IgD-negative memory B cell (primary cell): ENCODE data around the gene SYCE3. TPM values are rescaled to one million over a fixed set of nuclear protein-coding genes. Genes with fewer than 3 reads are reported as not detected.
A peak's percentile ranks its signal among the peaks of the same experiment; 100 is the strongest.

Experiments
- H3K27ac Mint-ChIP-seq, 3 donors: one replicate each; pipeline ENCODE4 v1.8.0; 2020 to 2022; ENCODE audit warnings: mild to moderate bottlenecking in 3 of 3, mixed read lengths in 3 of 3, moderate library complexity in 1 of 3
- H3K27me3 Mint-ChIP-seq: one replicate; pipeline ENCODE4 v1.8.0; 2021; ENCODE audit warnings: mixed read lengths
- H3K36me3 Mint-ChIP-seq: one replicate; pipeline ENCODE4 v1.8.0; 2020; ENCODE audit warnings: mild to moderate bottlenecking, mixed read lengths
- H3K4me1 Mint-ChIP-seq, 3 donors: one replicate each; pipeline ENCODE4 v1.8.0; 2020 to 2022; ENCODE audit warnings: mixed read lengths in 3 of 3, mild to moderate bottlenecking in 1 of 3
- H3K4me3 Mint-ChIP-seq, 4 donors: one replicate each; pipeline ENCODE4 v1.8.0; 2020 to 2022; ENCODE audit warnings: mild to moderate bottlenecking in 4 of 4, mixed read lengths in 4 of 4, moderate library complexity in 3 of 4
- H3K9me3 Mint-ChIP-seq, 3 donors: one replicate each; pipeline ENCODE4 v1.8.0; 2020 to 2021; ENCODE audit warnings: mixed read lengths in 3 of 3, mild to moderate bottlenecking in 1 of 3
- polyA plus RNA-seq: library from polyadenylated mRNA; unstranded; fragments of 300-500 nt; fragmentation: Illumina TruSeq; gene quantifications from one replicate; pipeline ENCODE4 v1.2.3, GENCODE V29; 2021

Gene SYCE3
- polyA plus RNA-seq, 1 donor from 2014 or later = not detected

GRCh38 chr22:50604256-50605001, 41.7 kb upstream of the SYCE3 start:
- Mint-ChIP-seq H3K27me3 (peaks cover 52% of the 10 kb centered on the region), H3K27ac (no peak overlapping the region), H3K9me3 (no peaks in the 10 kb centered on the region), H3K36me3 (no peaks in the 10 kb centered on the region), H3K4me1 (peaks cover 4 to 10% (median 7%) of the 10 kb centered on the region in 3 donors), H3K4me3 (no peak overlapping the region)

GRCh38 chr22:50603511-50604255, 41.0 kb upstream of the SYCE3 start:
- no peaks in the 10 kb centered on the region for H3K36me3 Mint-ChIP-seq
- H3K27ac Mint-ChIP-seq = no peak overlapping the region
- no peak overlapping the region for H3K4me3 Mint-ChIP-seq
- H3K27me3 Mint-ChIP-seq = peaks cover 48% of the 10 kb centered on the region
- peaks cover 4 to 10% (median 7%) of the 10 kb centered on the region in 3 donors for H3K4me1 Mint-ChIP-seq
- no peaks in the 10 kb centered on the region for H3K9me3 Mint-ChIP-seq

- peak overlapping the region in 3 of 4 donors; percentile 41 to 88 (median 82) for H3K4me3 Mint-ChIP-seq
- H3K9me3 Mint-ChIP-seq = no peaks in the 10 kb centered on the region
- H3K27ac Mint-ChIP-seq = peak overlapping the region in 1 of 3 donors; percentile 32
- peaks cover 41% of the 10 kb centered on the region for H3K27me3 Mint-ChIP-seq
- no peaks in the 10 kb centered on the region for H3K36me3 Mint-ChIP-seq
- peaks cover 2 to 10% (median 7%) of the 10 kb centered on the region in 3 donors for H3K4me1 Mint-ChIP-seq
Observed at GRCh38 chr22:50602338-50602700, 39.6 kb upstream of the SYCE3 start.

- H3K27me3 Mint-ChIP-seq = peaks cover 39% of the 10 kb centered on the region
- H3K4me1 Mint-ChIP-seq = peaks cover 2 to 10% (median 7%) of the 10 kb centered on the region in 3 donors
- H3K4me3 Mint-ChIP-seq = peak overlapping the region; percentile 41 to 88 (median 74)
- no peaks in the 10 kb centered on the region for H3K9me3 Mint-ChIP-seq
- H3K27ac Mint-ChIP-seq = peak overlapping the region in 1 of 3 donors; percentile 64
- peaks cover under 1% of the 10 kb centered on the region for H3K36me3 Mint-ChIP-seq
Observed at GRCh38 chr22:50601669-50602337, 39.1 kb upstream of the SYCE3 start.

GRCh38 chr22:50600967-50601668, 38.4 kb upstream of the SYCE3 start:
- peaks cover 3% of the 10 kb centered on the region for H3K36me3 Mint-ChIP-seq
- H3K4me3 Mint-ChIP-seq = peak overlapping the region; percentile 41 to 88 (median 74)
- H3K27me3 Mint-ChIP-seq = peaks cover 34% of the 10 kb centered on the region
- no peaks in the 10 kb centered on the region for H3K9me3 Mint-ChIP-seq
- peaks cover 2 to 10% (median 7%) of the 10 kb centered on the region in 3 donors for H3K4me1 Mint-ChIP-seq
- H3K27ac Mint-ChIP-seq = peak overlapping the region in 1 of 3 donors; percentile 64

GRCh38 chr22:50600538-50600937, 37.8 kb upstream of the SYCE3 start, which contains the start of gene MAPK8IP2:
Gene MAPK8IP2 (plus strand): TSS chr22:50600793. CDS start chr22:50600819, 26 bp downstream.
- Mint-ChIP-seq H3K9me3 (no peaks in the 10 kb centered on the region), H3K4me1 (peaks cover 2 to 10% (median 7%) of the 10 kb centered on the region in 3 donors), H3K27me3 (peaks cover 31% of the 10 kb centered on the region), H3K27ac (peak within 1 kb of the TSS in 2 of 3 donors; percentile 39 to 64), H3K4me3 (peak within 1 kb of the TSS; percentile 65 to 88 (median 83)), H3K36me3 (peaks cover 3% of the 10 kb centered on the region)

DNA sequence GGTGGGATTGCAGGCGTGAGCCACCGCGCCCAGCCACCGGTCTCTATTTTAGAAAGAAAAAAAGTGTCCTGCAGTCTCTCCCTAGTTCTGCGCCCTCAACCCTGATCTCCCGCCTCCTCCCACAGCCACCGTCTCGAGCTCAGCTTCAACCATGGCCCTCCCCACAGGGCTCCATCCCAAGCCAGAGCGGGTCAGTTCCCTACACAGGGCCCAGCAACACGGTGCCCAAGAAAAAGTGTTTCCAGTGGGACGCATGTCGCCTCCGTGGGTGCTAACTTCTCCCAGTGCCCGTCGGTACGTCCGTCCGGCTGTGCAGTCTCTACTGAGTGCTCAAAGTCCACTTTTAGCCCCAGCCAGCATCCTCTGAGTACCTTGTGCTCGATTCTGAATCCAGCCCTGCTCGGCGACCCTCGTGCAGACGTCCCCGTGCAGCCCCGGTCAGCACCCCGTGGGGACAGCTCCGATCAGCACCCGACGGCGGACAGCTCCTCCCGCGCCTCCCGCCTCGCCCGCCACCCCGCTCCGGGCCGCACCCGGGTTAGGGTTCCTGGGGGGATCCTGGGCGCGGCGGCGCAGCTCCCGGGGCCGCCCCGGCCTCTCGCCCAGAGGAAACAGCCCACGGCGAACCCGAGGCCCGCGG, 37.2 kb upstream of the SYCE3 start:
- H3K36me3 Mint-ChIP-seq = peaks cover 3% of the 10 kb centered on the region
- H3K4me1 Mint-ChIP-seq = peaks cover 2 to 10% (median 7%) of the 10 kb centered on the region in 3 donors
- peaks cover 27% of the 10 kb centered on the region for H3K27me3 Mint-ChIP-seq
- H3K4me3 Mint-ChIP-seq = peak overlapping the region; percentile 29 to 84 (median 71)
- H3K9me3 Mint-ChIP-seq = no peaks in the 10 kb centered on the region
- H3K27ac Mint-ChIP-seq = peak overlapping the region in 1 of 3 donors; percentile 39

DNA sequence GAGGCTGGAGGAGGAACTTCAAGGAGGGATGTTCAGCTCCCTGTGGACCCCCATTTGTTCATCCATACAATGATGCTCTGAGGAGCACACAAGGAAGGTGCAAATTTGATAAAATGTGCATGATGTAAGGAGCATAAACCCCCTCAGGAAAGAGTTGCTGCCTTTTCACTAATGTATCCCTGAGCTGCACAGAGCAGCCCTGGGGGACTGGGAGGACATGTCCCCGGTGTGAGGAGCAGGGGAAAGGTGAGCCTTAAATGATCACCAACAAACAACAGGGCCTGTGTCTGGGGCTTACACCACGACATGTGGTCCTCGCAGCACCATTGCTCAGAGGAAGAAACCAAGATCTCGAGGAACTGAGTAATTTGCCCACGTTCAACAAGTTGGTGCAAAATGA, 34.4 kb upstream of the SYCE3 start:
- H3K27me3 Mint-ChIP-seq = peaks cover 14% of the 10 kb centered on the region
- peaks cover 3% of the 10 kb centered on the region for H3K36me3 Mint-ChIP-seq
- H3K4me3 Mint-ChIP-seq = peak overlapping the region in 2 of 4 donors; percentile 32 to 35
- no peaks in the 10 kb centered on the region for H3K9me3 Mint-ChIP-seq
- H3K4me1 Mint-ChIP-seq = peaks cover 2 to 6% (median 5%) of the 10 kb centered on the region in 3 donors
- H3K27ac Mint-ChIP-seq = peak overlapping the region in 1 of 3 donors; percentile 54

DNA sequence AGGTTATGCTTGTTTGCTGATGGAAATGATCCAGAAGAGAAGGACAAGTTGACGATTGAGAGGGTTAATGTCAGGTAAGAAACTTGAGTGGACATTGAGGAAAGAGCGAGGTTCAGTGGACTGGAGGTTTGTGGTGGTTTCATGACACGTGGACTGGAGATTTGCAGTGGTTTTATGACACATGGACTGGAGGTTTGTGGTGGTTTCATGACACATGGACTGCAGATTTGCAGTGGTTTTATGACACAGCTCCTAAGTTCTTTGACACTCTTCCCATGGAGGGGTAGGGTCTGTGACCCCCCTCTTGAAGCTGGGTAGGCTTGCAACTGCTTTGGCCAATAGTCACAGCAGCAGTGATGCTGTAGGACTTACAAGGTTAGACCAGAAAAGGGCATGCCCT, 32.5 kb upstream of the SYCE3 start:
- H3K27me3 Mint-ChIP-seq = peaks cover 7% of the 10 kb centered on the region
- H3K4me3 Mint-ChIP-seq = no peak overlapping the region
- H3K4me1 Mint-ChIP-seq = peaks cover 0 to 3% (median 0%) of the 10 kb centered on the region in 3 donors
- peaks cover 6% of the 10 kb centered on the region for H3K36me3 Mint-ChIP-seq
- peaks cover 0 to 1% (median 0%) of the 10 kb centered on the region in 3 donors for H3K9me3 Mint-ChIP-seq
- H3K27ac Mint-ChIP-seq = no peak overlapping the region

- Mint-ChIP-seq H3K4me3 (no peak overlapping the region), H3K27ac (no peak overlapping the region), H3K27me3 (peaks cover 1% of the 10 kb centered on the region), H3K4me1 (peaks cover 4 to 5% (median 5%) of the 10 kb centered on the region in 3 donors), H3K9me3 (peaks cover 0 to 1% (median 0%) of the 10 kb centered on the region in 3 donors), H3K36me3 (peaks cover 7% of the 10 kb centered on the region)
Observed at GRCh38 chr22:50587407-50587806, 24.7 kb upstream of the SYCE3 start.

DNA sequence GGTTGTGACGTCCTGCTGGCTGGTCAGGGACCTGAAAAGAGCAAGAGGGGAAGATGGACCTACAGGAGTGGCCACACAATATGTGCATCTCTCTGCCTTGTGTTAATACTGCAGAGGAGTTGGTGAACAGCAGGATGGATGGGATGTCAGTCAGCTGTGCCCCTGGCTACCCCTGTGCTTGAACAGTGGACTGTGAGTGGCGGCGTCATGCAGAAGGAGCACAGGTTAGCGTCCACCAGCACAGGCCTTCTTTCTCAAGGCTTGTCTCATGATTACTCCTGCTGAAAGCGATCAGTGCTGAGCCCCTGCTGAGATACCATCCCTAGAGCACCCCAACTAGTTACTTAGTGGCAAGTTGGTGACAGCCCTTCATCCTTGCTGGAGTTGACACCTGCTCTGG, 23.7 kb upstream of the SYCE3 start:
- Mint-ChIP-seq H3K36me3 (peaks cover 7% of the 10 kb centered on the region), H3K27ac (no peak overlapping the region), H3K4me1 (peaks cover 4 to 5% (median 5%) of the 10 kb centered on the region in 3 donors), H3K4me3 (peak overlapping the region in 1 of 4 donors; percentile 83), H3K9me3 (peaks cover 0 to 1% (median 0%) of the 10 kb centered on the region in 3 donors), H3K27me3 (no peaks in the 10 kb centered on the region)

DNA sequence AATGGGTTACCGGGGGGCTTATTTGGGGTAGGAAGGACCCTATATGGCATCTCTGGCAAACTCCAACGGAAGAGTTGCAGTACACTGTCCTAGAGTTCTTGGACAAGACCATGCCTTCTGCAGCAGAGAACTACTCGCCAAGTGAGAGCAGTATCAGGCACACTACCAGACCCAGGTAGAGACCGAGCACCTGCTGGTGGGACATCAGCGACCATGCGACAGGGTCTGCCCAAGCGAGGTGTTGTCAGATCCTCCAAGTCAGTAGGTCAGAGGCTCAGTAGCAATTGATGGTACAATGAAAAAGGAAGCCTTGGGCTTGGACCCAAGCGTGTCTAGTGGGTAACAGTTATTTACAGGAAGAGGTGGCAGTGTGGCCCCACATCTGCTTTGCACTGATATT, 23.1 kb upstream of the SYCE3 start:
- Mint-ChIP-seq H3K4me1 (peaks cover 5 to 8% (median 5%) of the 10 kb centered on the region in 3 donors), H3K36me3 (peaks cover 4% of the 10 kb centered on the region), H3K27me3 (no peaks in the 10 kb centered on the region), H3K27ac (no peak overlapping the region), H3K9me3 (no peaks in the 10 kb centered on the region), H3K4me3 (peak overlapping the region in 1 of 4 donors; percentile 83)

DNA sequence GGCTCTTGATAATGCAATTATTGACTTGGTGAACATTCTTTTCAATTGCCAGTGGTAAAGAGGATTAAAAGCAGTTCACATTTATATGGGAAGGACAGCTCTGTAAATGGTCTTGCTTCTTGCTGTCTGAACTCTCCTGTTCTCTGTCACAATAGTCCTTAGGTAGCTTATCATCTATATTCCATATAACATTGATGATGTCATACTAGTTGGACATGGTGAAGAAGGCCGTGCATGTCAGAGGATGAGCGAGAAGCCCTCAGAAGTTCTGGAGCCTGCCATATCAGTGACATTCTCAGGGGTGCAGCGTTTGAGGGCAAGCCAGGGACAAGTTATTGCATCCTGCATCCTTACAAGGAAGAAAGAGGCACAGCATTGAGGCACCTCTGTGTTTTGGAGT, 22.5 kb upstream of the SYCE3 start:
- H3K4me3 Mint-ChIP-seq = peak overlapping the region in 2 of 4 donors; percentile 18 to 83

More for the DNA sequence above, 22.5 kb upstream of the SYCE3 start:
- peaks cover 4% of the 10 kb centered on the region for H3K36me3 Mint-ChIP-seq
- H3K9me3 Mint-ChIP-seq = no peaks in the 10 kb centered on the region
- H3K27me3 Mint-ChIP-seq = no peaks in the 10 kb centered on the region
- H3K27ac Mint-ChIP-seq = peak overlapping the region in 1 of 3 donors; percentile 26
- peaks cover 5 to 8% (median 5%) of the 10 kb centered on the region in 3 donors for H3K4me1 Mint-ChIP-seq
